K562 (cell line): ENCODE results near the gene BRICD5. TPM values are rescaled to one million over a fixed set of nuclear protein-coding genes. Genes with fewer than 3 reads are reported as not detected.

Source experiments
- DPF2 ChIP-seq: fragments of 450-650 bp; IDR thresholded peaks from 2 replicates; pipeline ENCODE4 v1.6.1; 2016
- polyA plus RNA-seq, 8 experiments: library from polyadenylated mRNA; depleted of rRNA in 4 of 8; stranded (reverse) in 5 of 8; unstranded in 3 of 8; fragments of >200 nt; fragmentation: Nextera tagmentation in 2 of 8; fragmentation: Illumina TruSeq in 1 of 8; extraction: Ambion mirVana in 2 of 8; extraction: Trizol in 1 of 8; gene quantifications; 2 replicates each; pipeline versions ENCODE4 v1.2.1 to v1.2.3, GENCODE V29; 2011 to 2014; ENCODE audit warnings: inconsistent platforms in 1 of 8, missing spikeins in 1 of 8
- total RNA-seq, 7 experiments: library from RNA; depleted of rRNA in 6 of 7; stranded (reverse); fragments of >200 nt in 6 of 7; fragmentation: Illumina TruSeq in 2 of 7; extraction: Trizol in 2 of 7; gene quantifications; 2 replicates each; pipeline versions ENCODE4 v1.2.1 to v1.2.3, GENCODE V29; 2011 to 2021; ENCODE audit warnings: low replicate concordance in 1 of 7
- TF ChIP-seq, protein P1 (sequence below): fragments of 450-650 bp; IDR thresholded peaks from 2 replicates; pipeline ENCODE4 v1.6.1; 2016; ENCODE audit warnings: borderline replicate concordance
- TF ChIP-seq, protein P2 (sequence below): sonication (generic); formaldehyde crosslinking; IDR thresholded peaks from 2 replicates; pipeline ENCODE4 v1.8.1; 2023; ENCODE audit warnings: mild to moderate bottlenecking, missing genetic modification reagents
- TF ChIP-seq, protein P3 (sequence below): sonication (generic); formaldehyde crosslinking; IDR thresholded peaks from 2 replicates; pipeline ENCODE4 v1.8.1; 2023; ENCODE audit warnings: mild to moderate bottlenecking, missing genetic modification reagents, moderate library complexity
- TF ChIP-seq, protein P4 (sequence below), 2 experiments: fragments of 450-650 bp in 1 of 2; sonication (generic) in 1 of 2; formaldehyde crosslinking in 1 of 2; IDR thresholded peaks; 2 replicates each; pipeline versions ENCODE4 v1.7.1 to v1.9.0; 2016 to 2022; ENCODE audit warnings: inconsistent platforms in 1 of 2, mild to moderate bottlenecking in 1 of 2, missing genetic modification reagents in 1 of 2
- TF ChIP-seq, protein P5 (sequence below): fragments of 250-450 bp; sonication (Bioruptor Pico); IDR thresholded peaks from 2 replicates; pipeline ENCODE4 v1.9.0; 2021; ENCODE audit warnings: mild to moderate bottlenecking, inconsistent platforms

BRICD5 gene
- total and polyA plus RNA-seq, 9 of the 15 experiments (the other 6 are each of a cell fraction or from before 2014, with no cell fraction given) = 0.24 to 15.1 (median 2.4) TPM; not detected in 1

DNA sequence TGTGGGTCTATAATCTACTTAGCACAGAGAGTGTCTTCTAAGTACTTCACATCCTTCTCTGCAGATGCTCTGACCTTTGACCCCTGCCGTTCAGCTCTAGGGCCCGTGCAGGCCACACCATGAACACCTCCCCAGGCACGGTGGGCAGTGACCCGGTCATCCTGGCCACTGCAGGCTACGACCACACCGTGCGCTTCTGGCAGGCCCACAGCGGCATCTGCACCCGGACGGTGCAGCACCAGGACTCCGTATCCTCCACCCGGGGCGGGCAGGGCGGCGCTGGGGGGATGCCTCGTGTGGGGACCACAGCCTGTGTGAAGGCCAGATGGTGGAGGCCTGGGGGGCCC, 4.7 kb downstream of the BRICD5 start (continued):
- TF ChIP-seq, protein P1, sequence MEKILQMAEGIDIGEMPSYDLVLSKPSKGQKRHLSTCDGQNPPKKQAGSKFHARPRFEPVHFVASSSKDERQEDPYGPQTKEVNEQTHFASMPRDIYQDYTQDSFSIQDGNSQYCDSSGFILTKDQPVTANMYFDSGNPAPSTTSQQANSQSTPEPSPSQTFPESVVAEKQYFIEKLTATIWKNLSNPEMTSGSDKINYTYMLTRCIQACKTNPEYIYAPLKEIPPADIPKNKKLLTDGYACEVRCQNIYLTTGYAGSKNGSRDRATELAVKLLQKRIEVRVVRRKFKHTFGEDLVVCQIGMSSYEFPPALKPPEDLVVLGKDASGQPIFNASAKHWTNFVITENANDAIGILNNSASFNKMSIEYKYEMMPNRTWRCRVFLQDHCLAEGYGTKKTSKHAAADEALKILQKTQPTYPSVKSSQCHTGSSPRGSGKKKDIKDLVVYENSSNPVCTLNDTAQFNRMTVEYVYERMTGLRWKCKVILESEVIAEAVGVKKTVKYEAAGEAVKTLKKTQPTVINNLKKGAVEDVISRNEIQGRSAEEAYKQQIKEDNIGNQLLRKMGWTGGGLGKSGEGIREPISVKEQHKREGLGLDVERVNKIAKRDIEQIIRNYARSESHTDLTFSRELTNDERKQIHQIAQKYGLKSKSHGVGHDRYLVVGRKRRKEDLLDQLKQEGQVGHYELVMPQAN = peak; percentile 48; the same call in 1 of the 2 replicates
- TF ChIP-seq, protein P2, sequence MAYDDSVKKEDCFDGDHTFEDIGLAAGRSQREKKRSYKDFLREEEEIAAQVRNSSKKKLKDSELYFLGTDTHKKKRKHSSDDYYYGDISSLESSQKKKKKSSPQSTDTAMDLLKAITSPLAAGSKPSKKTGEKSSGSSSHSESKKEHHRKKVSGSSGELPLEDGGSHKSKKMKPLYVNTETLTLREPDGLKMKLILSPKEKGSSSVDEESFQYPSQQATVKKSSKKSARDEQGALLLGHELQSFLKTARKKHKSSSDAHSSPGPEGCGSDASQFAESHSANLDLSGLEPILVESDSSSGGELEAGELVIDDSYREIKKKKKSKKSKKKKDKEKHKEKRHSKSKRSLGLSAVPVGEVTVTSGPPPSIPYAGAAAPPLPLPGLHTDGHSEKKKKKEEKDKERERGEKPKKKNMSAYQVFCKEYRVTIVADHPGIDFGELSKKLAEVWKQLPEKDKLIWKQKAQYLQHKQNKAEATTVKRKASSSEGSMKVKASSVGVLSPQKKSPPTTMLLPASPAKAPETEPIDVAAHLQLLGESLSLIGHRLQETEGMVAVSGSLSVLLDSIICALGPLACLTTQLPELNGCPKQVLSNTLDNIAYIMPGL (CRISPR knock-in tag) = 0 out of 2 replicates have a peak, but pooled peaks have one; percentile 48
- TF ChIP-seq, protein P3, sequence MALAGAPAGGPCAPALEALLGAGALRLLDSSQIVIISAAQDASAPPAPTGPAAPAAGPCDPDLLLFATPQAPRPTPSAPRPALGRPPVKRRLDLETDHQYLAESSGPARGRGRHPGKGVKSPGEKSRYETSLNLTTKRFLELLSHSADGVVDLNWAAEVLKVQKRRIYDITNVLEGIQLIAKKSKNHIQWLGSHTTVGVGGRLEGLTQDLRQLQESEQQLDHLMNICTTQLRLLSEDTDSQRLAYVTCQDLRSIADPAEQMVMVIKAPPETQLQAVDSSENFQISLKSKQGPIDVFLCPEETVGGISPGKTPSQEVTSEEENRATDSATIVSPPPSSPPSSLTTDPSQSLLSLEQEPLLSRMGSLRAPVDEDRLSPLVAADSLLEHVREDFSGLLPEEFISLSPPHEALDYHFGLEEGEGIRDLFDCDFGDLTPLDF = 0 out of 2 replicates have a peak, but pooled peaks have one; percentile 49
- TF ChIP-seq DPF2 = no peak
- TF ChIP-seq, protein P4, sequence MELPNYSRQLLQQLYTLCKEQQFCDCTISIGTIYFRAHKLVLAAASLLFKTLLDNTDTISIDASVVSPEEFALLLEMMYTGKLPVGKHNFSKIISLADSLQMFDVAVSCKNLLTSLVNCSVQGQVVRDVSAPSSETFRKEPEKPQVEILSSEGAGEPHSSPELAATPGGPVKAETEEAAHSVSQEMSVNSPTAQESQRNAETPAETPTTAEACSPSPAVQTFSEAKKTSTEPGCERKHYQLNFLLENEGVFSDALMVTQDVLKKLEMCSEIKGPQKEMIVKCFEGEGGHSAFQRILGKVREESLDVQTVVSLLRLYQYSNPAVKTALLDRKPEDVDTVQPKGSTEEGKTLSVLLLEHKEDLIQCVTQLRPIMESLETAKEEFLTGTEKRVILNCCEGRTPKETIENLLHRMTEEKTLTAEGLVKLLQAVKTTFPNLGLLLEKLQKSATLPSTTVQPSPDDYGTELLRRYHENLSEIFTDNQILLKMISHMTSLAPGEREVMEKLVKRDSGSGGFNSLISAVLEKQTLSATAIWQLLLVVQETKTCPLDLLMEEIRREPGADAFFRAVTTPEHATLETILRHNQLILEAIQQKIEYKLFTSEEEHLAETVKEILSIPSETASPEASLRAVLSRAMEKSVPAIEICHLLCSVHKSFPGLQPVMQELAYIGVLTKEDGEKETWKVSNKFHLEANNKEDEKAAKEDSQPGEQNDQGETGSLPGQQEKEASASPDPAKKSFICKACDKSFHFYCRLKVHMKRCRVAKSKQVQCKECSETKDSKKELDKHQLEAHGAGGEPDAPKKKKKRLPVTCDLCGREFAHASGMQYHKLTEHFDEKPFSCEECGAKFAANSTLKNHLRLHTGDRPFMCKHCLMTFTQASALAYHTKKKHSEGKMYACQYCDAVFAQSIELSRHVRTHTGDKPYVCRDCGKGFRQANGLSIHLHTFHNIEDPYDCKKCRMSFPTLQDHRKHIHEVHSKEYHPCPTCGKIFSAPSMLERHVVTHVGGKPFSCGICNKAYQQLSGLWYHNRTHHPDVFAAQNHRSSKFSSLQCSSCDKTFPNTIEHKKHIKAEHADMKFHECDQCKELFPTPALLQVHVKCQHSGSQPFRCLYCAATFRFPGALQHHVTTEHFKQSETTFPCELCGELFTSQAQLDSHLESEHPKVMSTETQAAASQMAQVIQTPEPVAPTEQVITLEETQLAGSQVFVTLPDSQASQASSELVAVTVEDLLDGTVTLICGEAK (IDR thresholded peaks at IDR 0.05) = peak; percentile 41; the same call in 1 of the 2 replicates
- TF ChIP-seq, protein P4 (CRISPR knock-in tag; IDR thresholded peaks at IDR 0.05) = 0 out of 2 replicates have a peak, but pooled peaks have one; percentile 27
- TF ChIP-seq, protein P5, sequence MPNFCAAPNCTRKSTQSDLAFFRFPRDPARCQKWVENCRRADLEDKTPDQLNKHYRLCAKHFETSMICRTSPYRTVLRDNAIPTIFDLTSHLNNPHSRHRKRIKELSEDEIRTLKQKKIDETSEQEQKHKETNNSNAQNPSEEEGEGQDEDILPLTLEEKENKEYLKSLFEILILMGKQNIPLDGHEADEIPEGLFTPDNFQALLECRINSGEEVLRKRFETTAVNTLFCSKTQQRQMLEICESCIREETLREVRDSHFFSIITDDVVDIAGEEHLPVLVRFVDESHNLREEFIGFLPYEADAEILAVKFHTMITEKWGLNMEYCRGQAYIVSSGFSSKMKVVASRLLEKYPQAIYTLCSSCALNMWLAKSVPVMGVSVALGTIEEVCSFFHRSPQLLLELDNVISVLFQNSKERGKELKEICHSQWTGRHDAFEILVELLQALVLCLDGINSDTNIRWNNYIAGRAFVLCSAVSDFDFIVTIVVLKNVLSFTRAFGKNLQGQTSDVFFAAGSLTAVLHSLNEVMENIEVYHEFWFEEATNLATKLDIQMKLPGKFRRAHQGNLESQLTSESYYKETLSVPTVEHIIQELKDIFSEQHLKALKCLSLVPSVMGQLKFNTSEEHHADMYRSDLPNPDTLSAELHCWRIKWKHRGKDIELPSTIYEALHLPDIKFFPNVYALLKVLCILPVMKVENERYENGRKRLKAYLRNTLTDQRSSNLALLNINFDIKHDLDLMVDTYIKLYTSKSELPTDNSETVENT (CRISPR knock-in tag) = no peak
